HepG2 (cell line): ENCODE data around the gene FTCD.
A peak's percentile ranks its signal among the peaks of the same experiment; 100 is the strongest.

Source experiments
- JUNB ChIP-seq: sonication (generic); formaldehyde crosslinking; IDR thresholded peaks from 2 replicates; pipeline ENCODE4 v1.8.0; 2022; ENCODE audit warnings: missing genetic modification reagents, mild to moderate bottlenecking, borderline replicate concordance
- KAT8 ChIP-seq: IDR thresholded peaks from 2 replicates; pipeline ENCODE4 v1.6.1; 2016; ENCODE audit warnings: missing genetic modification reagents, missing compliant biosample characterization
- MTF1 ChIP-seq: sonication (generic); formaldehyde crosslinking; IDR thresholded peaks from 2 replicates; pipeline ENCODE4 v1.5.0; 2020; ENCODE audit warnings: missing genetic modification reagents
- TBL1XR1 ChIP-seq: fragments of 150-350 bp; IDR thresholded peaks from 2 replicates; pipeline ENCODE4 v1.6.1; 2014; ENCODE audit warnings: borderline replicate concordance, low read length; ENCODE audit not compliant: partially characterized antibody
- THAP8 ChIP-seq: sonication (generic); formaldehyde crosslinking; IDR thresholded peaks from 2 replicates; pipeline ENCODE4 v1.5.1; 2020; ENCODE audit warnings: missing genetic modification reagents, mild to moderate bottlenecking, borderline replicate concordance
- TF ChIP-seq, protein P1 (sequence below): sonication (generic); formaldehyde crosslinking; IDR thresholded peaks from 2 replicates; pipeline ENCODE4 v1.5.0; 2020; ENCODE audit warnings: mild to moderate bottlenecking, missing genetic modification reagents, moderate library complexity
- TF ChIP-seq, protein P2 (sequence below): sonication (generic); formaldehyde crosslinking; IDR thresholded peaks from 2 replicates; pipeline ENCODE4 v1.8.1; 2023; ENCODE audit warnings: missing genetic modification reagents, inconsistent platforms, borderline replicate concordance

DNA sequence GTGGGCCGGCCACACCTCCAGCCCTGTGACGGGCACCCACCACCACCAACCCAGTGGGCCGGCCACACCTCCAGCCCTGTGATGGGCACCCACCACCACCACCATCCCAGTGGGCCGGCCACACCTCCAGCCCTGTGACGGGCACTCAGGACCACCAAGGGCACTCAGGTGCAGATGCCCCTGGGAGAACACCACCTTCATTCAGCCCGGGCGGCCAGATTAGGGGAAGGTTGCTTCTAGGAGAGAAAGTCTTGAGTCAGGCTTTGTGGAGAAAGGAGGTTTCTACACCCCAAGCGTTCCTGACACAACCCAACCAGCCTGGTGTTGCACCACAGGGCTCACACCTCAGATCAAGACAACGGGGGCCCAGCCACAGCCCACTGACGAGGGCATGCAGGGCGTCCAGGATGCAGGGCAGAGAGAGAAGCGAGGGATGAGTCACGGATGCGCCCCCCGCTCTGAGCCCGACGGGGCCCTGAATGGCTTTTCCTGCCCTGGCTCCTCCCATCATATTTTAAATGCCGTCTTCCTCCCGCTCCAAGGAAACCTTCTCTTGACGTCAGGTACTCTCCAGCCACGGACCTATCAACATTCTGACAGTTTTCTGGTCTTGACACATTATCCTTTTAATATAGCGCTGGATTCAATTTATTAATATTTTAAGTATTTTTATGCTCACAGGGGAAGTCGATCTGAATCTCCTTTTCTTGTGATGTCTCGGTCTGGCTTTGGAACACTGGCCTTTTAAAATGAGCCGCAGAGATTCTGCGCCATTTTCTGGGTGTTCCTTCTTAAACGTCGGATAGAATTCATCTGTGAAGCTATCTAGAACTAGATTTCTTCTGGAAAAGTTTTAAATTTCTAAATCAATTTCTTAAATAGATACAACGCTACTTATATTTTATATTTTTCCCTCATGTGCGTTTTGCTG lies 29.5 kb upstream of the FTCD start:
- TF ChIP-seq THAP8 (CRISPR knock-in tag) (no peak), TBL1XR1 (no peak), JUNB (CRISPR knock-in tag) (no peak), MTF1 (CRISPR knock-in tag) (no peak), KAT8 (CRISPR knock-in tag) (no peak)
- TF ChIP-seq, protein P1, sequence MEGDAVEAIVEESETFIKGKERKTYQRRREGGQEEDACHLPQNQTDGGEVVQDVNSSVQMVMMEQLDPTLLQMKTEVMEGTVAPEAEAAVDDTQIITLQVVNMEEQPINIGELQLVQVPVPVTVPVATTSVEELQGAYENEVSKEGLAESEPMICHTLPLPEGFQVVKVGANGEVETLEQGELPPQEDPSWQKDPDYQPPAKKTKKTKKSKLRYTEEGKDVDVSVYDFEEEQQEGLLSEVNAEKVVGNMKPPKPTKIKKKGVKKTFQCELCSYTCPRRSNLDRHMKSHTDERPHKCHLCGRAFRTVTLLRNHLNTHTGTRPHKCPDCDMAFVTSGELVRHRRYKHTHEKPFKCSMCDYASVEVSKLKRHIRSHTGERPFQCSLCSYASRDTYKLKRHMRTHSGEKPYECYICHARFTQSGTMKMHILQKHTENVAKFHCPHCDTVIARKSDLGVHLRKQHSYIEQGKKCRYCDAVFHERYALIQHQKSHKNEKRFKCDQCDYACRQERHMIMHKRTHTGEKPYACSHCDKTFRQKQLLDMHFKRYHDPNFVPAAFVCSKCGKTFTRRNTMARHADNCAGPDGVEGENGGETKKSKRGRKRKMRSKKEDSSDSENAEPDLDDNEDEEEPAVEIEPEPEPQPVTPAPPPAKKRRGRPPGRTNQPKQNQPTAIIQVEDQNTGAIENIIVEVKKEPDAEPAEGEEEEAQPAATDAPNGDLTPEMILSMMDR (CRISPR knock-in tag), result no peak
- TF ChIP-seq, protein P2, sequence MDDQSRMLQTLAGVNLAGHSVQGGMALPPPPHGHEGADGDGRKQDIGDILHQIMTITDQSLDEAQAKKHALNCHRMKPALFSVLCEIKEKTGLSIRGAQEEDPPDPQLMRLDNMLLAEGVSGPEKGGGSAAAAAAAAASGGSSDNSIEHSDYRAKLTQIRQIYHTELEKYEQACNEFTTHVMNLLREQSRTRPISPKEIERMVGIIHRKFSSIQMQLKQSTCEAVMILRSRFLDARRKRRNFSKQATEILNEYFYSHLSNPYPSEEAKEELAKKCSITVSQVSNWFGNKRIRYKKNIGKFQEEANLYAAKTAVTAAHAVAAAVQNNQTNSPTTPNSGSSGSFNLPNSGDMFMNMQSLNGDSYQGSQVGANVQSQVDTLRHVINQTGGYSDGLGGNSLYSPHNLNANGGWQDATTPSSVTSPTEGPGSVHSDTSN (CRISPR knock-in tag), result peak; percentile 86; the same call in 1 of the 2 replicates
